H1 (cell line): ENCODE results near the gene KLHL3. TPM values are rescaled to one million over a fixed set of nuclear protein-coding genes. Genes with fewer than 3 reads are reported as not detected.

Experiments used
- CTCF ChIA-PET: fragments of 300-600 bp; sonication (Branson Sonifier 250); formaldehyde crosslinking; loops from one replicate; lab custom pipeline; 2021; ENCODE audit not compliant: partially characterized antibody; lab: Charles Lee
- POLR2A ChIA-PET: fragments of 300-600 bp; sonication (Branson Sonifier 250); formaldehyde crosslinking; loops from one replicate; lab custom pipeline; 2021; ENCODE audit warnings: inconsistent platforms; ENCODE audit not compliant: partially characterized antibody; lab: Charles Lee
- DNase-seq, 2 experiments: peaks; one replicate each; pipeline versions ENCODE4 v3.0.0 to v3.0.0-alpha.2; 2010 to 2022; ENCODE audit warnings: low spot score in 2 of 2, low read depth in 1 of 2, mixed read lengths in 1 of 2
- FAIRE-seq: peaks from 2 replicates; lab custom pipeline; 2011; peaks lifted over from hg19 to GRCh38; lab: Jason Lieb, UNC
- H2AFZ ChIP-seq: 2 replicates; pipeline ENCODE4 v1.8.1; 2012; ENCODE audit warnings: low read length, inconsistent platforms
- H2AK5ac ChIP-seq: 2 replicates; pipeline ENCODE4 v1.6.1; 2013; ENCODE audit warnings: low read depth, low read length
- H2BK120ac ChIP-seq: replicated peaks from 2 replicates; pipeline ENCODE3; 2013; ENCODE audit warnings: low read depth, low read length, inconsistent platforms
- H2BK12ac ChIP-seq: 2 replicates; pipeline ENCODE4 v1.6.1; 2013; ENCODE audit warnings: low read depth, low read length
- H2BK15ac ChIP-seq: 2 replicates; pipeline ENCODE4 v1.6.1; 2013; ENCODE audit warnings: low read length
- H2BK20ac ChIP-seq: 2 replicates; pipeline ENCODE4 v1.6.1; 2013; ENCODE audit warnings: low read length
- H2BK5ac ChIP-seq: 2 replicates; pipeline ENCODE4 v1.6.1; 2013; ENCODE audit warnings: low read depth, low read length
- H3K14ac ChIP-seq: 2 replicates; pipeline ENCODE4 v1.6.1; 2013; ENCODE audit warnings: inconsistent platforms; ENCODE audit not compliant: insufficient read length
- H3K18ac ChIP-seq: 2 replicates; pipeline ENCODE4 v1.6.1; 2013; ENCODE audit warnings: low read length; ENCODE audit errors: extremely low read depth
- H3K23ac ChIP-seq: 2 replicates; pipeline ENCODE4 v1.6.1; 2013; ENCODE audit warnings: inconsistent platforms; ENCODE audit not compliant: insufficient read length
- H3K23me2 ChIP-seq: 2 replicates; pipeline ENCODE4 v1.6.1; 2013; ENCODE audit warnings: low read depth, low read length
- H3K27ac ChIP-seq: 2 replicates; pipeline ENCODE4 v1.6.1; 2011; ENCODE audit warnings: low read depth, low read length, inconsistent platforms
- H3K27me3 ChIP-seq, 4 experiments: replicated peaks in 1 of 4; 1 replicate in 1 of 4; 2 replicates in 3 of 4; pipeline versions ENCODE4 v1.6.1 to v1.8.1; 2011 to 2013; ENCODE audit warnings: low read length in 3 of 4, mild to moderate bottlenecking in 3 of 4, inconsistent platforms in 2 of 4, mixed read lengths in 2 of 4, moderate library complexity in 1 of 4; ENCODE audit not compliant: control insufficient read depth in 3 of 4, insufficient read depth in 3 of 4; ENCODE audit errors: extremely low read depth in 1 of 4
- H3K36me3 ChIP-seq, 4 experiments: 2 replicates each; pipeline versions ENCODE4 v1.6.1 to v1.8.1; 2011 to 2013; ENCODE audit warnings: mild to moderate bottlenecking in 4 of 4, low read length in 3 of 4, moderate library complexity in 2 of 4, control low read depth in 1 of 4, inconsistent platforms in 1 of 4; ENCODE audit not compliant: insufficient read depth in 4 of 4, control insufficient read depth in 2 of 4
- H3K4ac ChIP-seq: replicated peaks from 2 replicates; pipeline ENCODE3; 2013; ENCODE audit warnings: low read length, low read depth, mixed read lengths, inconsistent platforms; ENCODE audit not compliant: insufficient read length
- H3K4me1 ChIP-seq, 4 experiments: replicated peaks in 1 of 4; 1 replicate in 1 of 4; 2 replicates in 3 of 4; pipeline versions ENCODE4 v1.6.1 to v1.8.1; 2011 to 2013; ENCODE audit warnings: low read length in 3 of 4, inconsistent platforms in 2 of 4, mixed read lengths in 1 of 4; ENCODE audit not compliant: insufficient read depth in 4 of 4, control insufficient read depth in 3 of 4
- H3K4me2 ChIP-seq, 2 experiments: 2 replicates each; pipeline versions ENCODE4 v1.6.1 to v1.8.1; 2011 to 2013; ENCODE audit warnings: low read depth in 2 of 2, low read length in 2 of 2, control low read depth in 1 of 2, inconsistent platforms in 1 of 2, mild to moderate bottlenecking in 1 of 2; ENCODE audit not compliant: insufficient read depth in 1 of 2
- H3K4me3 ChIP-seq, 4 experiments: fragments of 200-600, 300-600 bp in 1 of 4; sonication (generic), shearing (Covaris generic), sonication (Bioruptor Twin) in 1 of 4; 2 replicates each; pipeline versions ENCODE4 v1.5.1 to v1.8.1; 2011 to 2016; ENCODE audit warnings: low read length in 4 of 4, low read depth in 3 of 4, control low read depth in 2 of 4, inconsistent platforms in 2 of 4, mild to moderate bottlenecking in 2 of 4, mixed read lengths in 1 of 4, moderate library complexity in 1 of 4; ENCODE audit not compliant: insufficient read depth in 2 of 4; ENCODE audit errors: extremely low read depth in 1 of 4
- H3K56ac ChIP-seq: replicated peaks from 2 replicates; pipeline ENCODE3; 2013; ENCODE audit warnings: low read depth, mild to moderate bottlenecking, mixed read lengths, low read length, inconsistent platforms; ENCODE audit not compliant: insufficient read length
- H3K79me1 ChIP-seq: 2 replicates; pipeline ENCODE4 v1.6.1; 2013; ENCODE audit warnings: low read depth, low read length, control low read depth
- H3K79me2 ChIP-seq, 2 experiments: 2 replicates each; pipeline versions ENCODE4 v1.6.1 to v1.8.1; 2012 to 2013; ENCODE audit warnings: low read length in 2 of 2, mild to moderate bottlenecking in 2 of 2, inconsistent platforms in 1 of 2; ENCODE audit not compliant: insufficient read depth in 2 of 2, control insufficient read depth in 1 of 2
- H3K9ac ChIP-seq, 4 experiments: replicated peaks in 1 of 4; 1 replicate in 1 of 4; 2 replicates in 3 of 4; pipeline versions ENCODE4 v1.6.1 to v1.8.1; 2011 to 2013; ENCODE audit warnings: low read depth in 3 of 4, low read length in 3 of 4, control low read depth in 2 of 4, mild to moderate bottlenecking in 2 of 4, moderate library complexity in 2 of 4, inconsistent platforms in 1 of 4; ENCODE audit errors: extremely low read depth in 1 of 4
- H3K9me3 ChIP-seq, 2 experiments: 2 replicates each; pipeline versions ENCODE4 v1.6.1 to v1.8.1; 2012 to 2013; ENCODE audit warnings: mild to moderate bottlenecking in 2 of 2, moderate library complexity in 2 of 2, control low read depth in 1 of 2, inconsistent platforms in 1 of 2, low read depth in 1 of 2, low read length in 1 of 2, mixed read lengths in 1 of 2; ENCODE audit not compliant: insufficient read depth in 2 of 2
- H4K20me1 ChIP-seq, 2 experiments: replicated peaks in 1 of 2; 2 replicates each; pipeline versions ENCODE3 to v1.8.1; 2011 to 2013; ENCODE audit warnings: inconsistent platforms in 2 of 2, low read length in 2 of 2, mild to moderate bottlenecking in 1 of 2; ENCODE audit not compliant: insufficient read depth in 2 of 2, control insufficient read depth in 1 of 2
- H4K5ac ChIP-seq: 2 replicates; pipeline ENCODE4 v1.6.1; 2013; ENCODE audit warnings: low read length, low read depth, mixed read lengths, inconsistent platforms; ENCODE audit not compliant: insufficient read length
- H4K8ac ChIP-seq: 2 replicates; pipeline ENCODE4 v1.8.0; 2013; ENCODE audit warnings: mild to moderate bottlenecking, moderate library complexity, low read length, inconsistent platforms; ENCODE audit not compliant: insufficient read depth; ENCODE audit errors: extremely low read depth
- H4K91ac ChIP-seq: replicated peaks from 2 replicates; pipeline ENCODE3; 2013; ENCODE audit warnings: low read length, mixed read lengths, inconsistent platforms; ENCODE audit not compliant: insufficient read length
- BACH1 ChIP-seq: IDR thresholded peaks from 2 replicates; pipeline ENCODE4 v1.6.1; 2012; ENCODE audit warnings: low read length, improper control_type of control experiment
- BRCA1 ChIP-seq: IDR thresholded peaks from 2 replicates; pipeline ENCODE4 v1.6.1; 2012; ENCODE audit warnings: low read depth, low read length, improper control_type of control experiment
- CBX8 ChIP-seq: fragments of 300-800, 300-1000 bp; sonication (generic); IDR thresholded peaks from 2 replicates; pipeline ENCODE4 v1.7.1; 2016; ENCODE audit warnings: low read depth, low read length, borderline replicate concordance
- JUND ChIP-seq: IDR thresholded peaks from 2 replicates; pipeline ENCODE4 v1.6.1; 2011; ENCODE audit warnings: mild to moderate bottlenecking, improper control_type of control experiment, low read length
- KDM5A ChIP-seq: fragments of 200-600 bp; IDR thresholded peaks from 2 replicates; pipeline ENCODE4 v1.7.1; 2012; ENCODE audit warnings: mild to moderate bottlenecking, low read length, inconsistent platforms, mixed read lengths
- POU5F1 ChIP-seq: IDR thresholded peaks from 2 replicates; pipeline ENCODE4 v1.6.1; 2011; ENCODE audit warnings: low read depth, mild to moderate bottlenecking, low read length, moderate library complexity
- RAD21 ChIP-seq, 2 experiments: IDR thresholded peaks in 1 of 2; conservative IDR thresholded peaks in 1 of 2; 2 replicates each; pipeline ENCODE4 v1.6.1; 2011; ENCODE audit warnings: low read depth in 2 of 2, low read length in 2 of 2, improper control_type of control experiment in 1 of 2, inconsistent platforms in 1 of 2, mild to moderate bottlenecking in 1 of 2, moderate library complexity in 1 of 2
- SIN3A ChIP-seq, 2 experiments: IDR thresholded peaks in 1 of 2; conservative IDR thresholded peaks in 1 of 2; 2 replicates each; pipeline ENCODE4 v1.6.1; 2011 to 2012; ENCODE audit warnings: low read length in 2 of 2, improper control_type of control experiment in 1 of 2, low read depth in 1 of 2, mild to moderate bottlenecking in 1 of 2
- SP1 ChIP-seq: IDR thresholded peaks from 2 replicates; pipeline ENCODE4 v1.6.1; 2011; ENCODE audit warnings: low read depth, low read length
- SP2 ChIP-seq: IDR thresholded peaks from 2 replicates; pipeline ENCODE4 v1.6.1; 2012; ENCODE audit warnings: mild to moderate bottlenecking, low read length, inconsistent platforms
- SP4 ChIP-seq: IDR thresholded peaks from 2 replicates; pipeline ENCODE4 v1.6.1; 2012; ENCODE audit warnings: low read length, inconsistent platforms
- SRF ChIP-seq: IDR thresholded peaks from 2 replicates; pipeline ENCODE4 v1.6.1; 2011; ENCODE audit warnings: mild to moderate bottlenecking, low read depth, low read length, moderate library complexity
- SUZ12 ChIP-seq: fragments of 200-600 bp; sonication (generic); IDR thresholded peaks from 2 replicates; pipeline ENCODE4 v1.6.1; 2012; ENCODE audit warnings: mild to moderate bottlenecking, inconsistent platforms, low read length, moderate library complexity, mixed read lengths
- TCF12 ChIP-seq: IDR thresholded peaks from 2 replicates; pipeline ENCODE4 v1.6.1; 2011; ENCODE audit warnings: low read depth, mild to moderate bottlenecking, low read length
- WGBS, 2 experiments: shearing (Covaris generic) in 1 of 2; methylation state at CpG; one replicate each; pipeline versions ENCODE4 v1.1.6 to v1.1.7; 2013 to 2015; ENCODE audit warnings: low lambda C conversion rate in 2 of 2, mixed read lengths in 2 of 2, inconsistent platforms in 1 of 2, low coverage in 1 of 2, missing lambda C conversion rate in 1 of 2; ENCODE audit not compliant: insufficient replicate concordance in 2 of 2, insufficient coverage in 1 of 2, insufficient read length in 1 of 2; ENCODE audit errors: extremely low coverage in 1 of 2, missing lambda C conversion rate in 1 of 2; 5-methylcytosine and 5-hydroxymethylcytosine counted together
- polyA plus RNA-seq, 7 experiments: library from polyadenylated mRNA; depleted of rRNA in 3 of 7; stranded (reverse) in 5 of 7; unstranded in 2 of 7; fragments of >200 nt in 5 of 7; fragments of 200-250 nt in 2 of 7; gene quantifications; 1 replicate in 5 of 7; 2 replicates in 1 of 7; 4 replicates in 1 of 7; pipeline versions ENCODE4 v1.2.1 to v1.2.3, GENCODE V29; 2011 to 2013; ENCODE audit warnings: missing spikeins in 2 of 7, mixed read lengths in 2 of 7
- total RNA-seq: library from RNA; stranded (reverse); fragmentation: NEBNext Ultra II Directional; extraction: Animal tissue kit (Norgen Biotek cat#: 25700); gene quantifications from 2 replicates; pipeline ENCODE4 v1.2.1, GENCODE V29; 2021
- TF ChIP-seq, protein P1 (sequence below): IDR thresholded peaks from 2 replicates; pipeline ENCODE4 v1.6.1; 2012; ENCODE audit warnings: inconsistent platforms

The KLHL3 gene
- total and polyA plus RNA-seq, 2 of the 8 experiments (the other 6 are each of a cell fraction or from before 2014, with no cell fraction given) = 7.4 to 13.7 TPM

DNA sequence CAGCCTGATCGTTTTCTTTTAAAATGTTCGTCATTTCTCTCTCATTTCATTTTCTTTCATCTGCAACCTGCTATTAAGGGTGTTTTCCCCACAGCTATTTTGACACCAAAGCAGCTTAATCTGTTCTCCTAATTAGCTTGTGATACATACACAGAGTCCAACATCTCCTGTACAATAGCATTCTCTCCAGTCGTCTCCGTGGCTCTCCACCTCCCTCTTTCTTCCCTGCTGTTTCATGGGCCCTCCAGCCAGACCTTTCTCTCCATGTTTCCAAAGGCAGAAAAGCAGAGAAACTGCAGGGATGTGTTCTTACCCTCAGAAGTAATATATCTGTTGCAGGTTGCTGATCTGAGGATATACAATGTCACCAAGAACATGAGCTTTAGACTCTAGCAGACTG is 148.0 kb downstream of the KLHL3 start:
- Histone ChIP-seq H3K4me2 (no peak overlapping the region), H2AFZ (no peak overlapping the region), H2AK5ac (no peak overlapping the region), H3K9me3 (peaks cover 7 to 14% of the 10 kb centered on the region in 2 experiments; a peak in 3 of 4 replicates), H3K18ac (no peak overlapping the region), H3K14ac (no peak overlapping the region), H4K20me1 (no peaks in the 10 kb centered on the region), H3K23ac (no peak overlapping the region), H4K91ac (no peak overlapping the region), H3K27me3 (no peaks in the 10 kb centered on the region), H2BK5ac (no peak overlapping the region), H2BK12ac (no peak overlapping the region), H2BK120ac (no peak overlapping the region), H3K23me2 (no peaks in the 10 kb centered on the region), H4K5ac (no peak overlapping the region), H3K79me2 (no peaks in the 10 kb centered on the region), H3K4ac (no peak overlapping the region), H3K36me3 (no peaks in the 10 kb centered on the region; a peak in 1 of 8 replicates), H3K4me3 (no peak overlapping the region), H3K79me1 (no peaks in the 10 kb centered on the region), H4K8ac (no peak overlapping the region), H3K4me1 (no peaks in the 10 kb centered on the region), H2BK20ac (no peak overlapping the region), H3K27ac (no peak overlapping the region), H3K9ac (no peak overlapping the region), H3K56ac (no peak overlapping the region), H2BK15ac (no peak overlapping the region)
- FAIRE-seq = no peak
- no peak for DNase-seq
- CTCF ChIA-PET = interaction anchor here (1.3 to 1.7 kb wide), 2 partner anchors 9 to 26 kb away, joined by 3 to 4 read pairs; no protein-coding TSS in a partner anchor
- 81% methylated on average over 4 of the region's 4 CpGs; no CpG with 5 or more reads in 1 of the 2 experiments for WGBS, 2 experiments
- POLR2A ChIA-PET = no interaction called here
- TF ChIP-seq SIN3A (conservative IDR thresholded peaks at IDR 0.05 in 1 of 2, IDR thresholded peaks at IDR 0.05 in 1 of 2; ENCODE audit: low read depth in 1 of 2, low read length in 2 of 2) (no peak), BACH1 (no peak), JUND (no peak), POU5F1 (no peak), SP2 (no peak), RAD21 (IDR thresholded peaks at IDR 0.05 in 1 of 2, conservative IDR thresholded peaks at IDR 0.05 in 1 of 2; ENCODE audit: low read depth in 2 of 2, low read length in 2 of 2) (no peak), KDM5A (no peak), SRF (no peak), BRCA1 (no peak), SP4 (no peak), SUZ12 (no peak), SP1 (no peak), CBX8 (no peak), TCF12 (no peak)
- TF ChIP-seq, protein P1, sequence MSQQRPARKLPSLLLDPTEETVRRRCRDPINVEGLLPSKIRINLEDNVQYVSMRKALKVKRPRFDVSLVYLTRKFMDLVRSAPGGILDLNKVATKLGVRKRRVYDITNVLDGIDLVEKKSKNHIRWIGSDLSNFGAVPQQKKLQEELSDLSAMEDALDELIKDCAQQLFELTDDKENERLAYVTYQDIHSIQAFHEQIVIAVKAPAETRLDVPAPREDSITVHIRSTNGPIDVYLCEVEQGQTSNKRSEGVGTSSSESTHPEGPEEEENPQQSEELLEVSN = no peak
